Duodenal mucosa (tissue), 2 donors: ENCODE results near the gene BRMS1L.

Source experiments
- H3K27ac ChIP-seq: one replicate; pipeline ENCODE4 v1.7.0; 2013; ENCODE audit warnings: low read depth, low read length
- H3K27me3 ChIP-seq, 2 donors: one replicate each; pipeline ENCODE4 v1.7.0; 2013; ENCODE audit warnings: low read length in 2 of 2, control low read depth in 1 of 2; ENCODE audit not compliant: insufficient read depth in 2 of 2, control insufficient read depth in 1 of 2
- H3K36me3 ChIP-seq, 2 donors: one replicate each; pipeline ENCODE4 v1.7.0; 2013; ENCODE audit warnings: low read length in 2 of 2, control low read depth in 1 of 2; ENCODE audit not compliant: insufficient read depth in 2 of 2, control insufficient read depth in 1 of 2
- H3K4me1 ChIP-seq, 2 donors: one replicate each; pipeline ENCODE4 v1.7.0; 2013; ENCODE audit warnings: low read length in 2 of 2, control low read depth in 1 of 2; ENCODE audit not compliant: insufficient read depth in 2 of 2, control insufficient read depth in 1 of 2
- H3K4me3 ChIP-seq, 2 donors: one replicate each; pipeline ENCODE4 v1.7.0; 2013; ENCODE audit warnings: low read length in 2 of 2, low read depth in 1 of 2
- H3K9ac ChIP-seq, 2 donors: one replicate each; pipeline ENCODE4 v1.7.0; 2013; ENCODE audit warnings: low read length in 2 of 2, low read depth in 1 of 2
- H3K9me3 ChIP-seq, 2 donors: one replicate each; pipeline ENCODE4 v1.7.0; 2013; ENCODE audit warnings: low read length in 2 of 2, control low read depth in 1 of 2; ENCODE audit not compliant: control insufficient read depth in 1 of 2

Gene BRMS1L

DNA sequence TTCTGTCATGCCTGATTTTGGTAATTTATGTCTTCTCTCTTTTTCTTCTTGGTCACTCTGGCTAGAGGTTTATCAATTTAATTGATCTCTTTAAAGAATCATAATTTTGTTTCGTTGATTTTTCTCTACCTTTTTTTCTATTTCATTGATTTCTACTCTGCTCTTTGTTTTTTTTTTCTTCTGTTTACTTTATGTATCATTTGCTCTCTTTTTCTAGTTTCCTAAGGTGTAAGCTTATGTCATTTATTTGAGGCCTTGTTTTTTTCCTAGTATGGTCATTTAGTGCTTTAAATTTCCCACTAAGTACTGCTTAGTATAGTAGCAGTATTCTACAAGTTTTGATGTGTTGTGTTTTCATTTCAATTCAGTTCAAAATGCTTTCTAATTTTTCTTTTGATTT, 89.6 kb downstream of the BRMS1L start:
- Histone ChIP-seq H3K9ac (no peak overlapping the region), H3K4me3 (no peak overlapping the region), H3K36me3 (no peaks in the 10 kb centered on the region), H3K9me3 (no peaks in the 10 kb centered on the region), H3K27ac (no peak overlapping the region), H3K4me1 (no peaks in the 10 kb centered on the region), H3K27me3 (no peaks in the 10 kb centered on the region)
